Neuron (in vitro differentiated cells): ENCODE measurements around the gene TRIM46.
"Not testable (repeated sequence)": the region's sequence is repeated elsewhere in the genome, so short reads cannot be mapped to it uniquely, and the experiment has no call there.

Source experiments
- H2AFZ ChIP-seq: one replicate; pipeline ENCODE4 v1.6.1; 2013; ENCODE audit warnings: low read depth, mild to moderate bottlenecking, inconsistent platforms, low read length, moderate library complexity
- H3K27me3 ChIP-seq: one replicate; pipeline ENCODE4 v1.6.1; 2013; ENCODE audit warnings: low read length; ENCODE audit not compliant: insufficient read depth
- H3K36me3 ChIP-seq: one replicate; pipeline ENCODE4 v1.6.1; 2013; ENCODE audit warnings: low read length; ENCODE audit not compliant: insufficient read depth
- H3K4me1 ChIP-seq: one replicate; pipeline ENCODE4 v1.6.1; 2013; ENCODE audit warnings: low read length; ENCODE audit not compliant: insufficient read depth
- H3K4me3 ChIP-seq: 2 replicates; pipeline ENCODE4 v1.5.1; 2013; ENCODE audit warnings: mild to moderate bottlenecking, low read length, moderate library complexity
- H3K9me3 ChIP-seq: one replicate; pipeline ENCODE4 v1.6.1; 2013; ENCODE audit warnings: low read length

The TRIM46 gene

DNA sequence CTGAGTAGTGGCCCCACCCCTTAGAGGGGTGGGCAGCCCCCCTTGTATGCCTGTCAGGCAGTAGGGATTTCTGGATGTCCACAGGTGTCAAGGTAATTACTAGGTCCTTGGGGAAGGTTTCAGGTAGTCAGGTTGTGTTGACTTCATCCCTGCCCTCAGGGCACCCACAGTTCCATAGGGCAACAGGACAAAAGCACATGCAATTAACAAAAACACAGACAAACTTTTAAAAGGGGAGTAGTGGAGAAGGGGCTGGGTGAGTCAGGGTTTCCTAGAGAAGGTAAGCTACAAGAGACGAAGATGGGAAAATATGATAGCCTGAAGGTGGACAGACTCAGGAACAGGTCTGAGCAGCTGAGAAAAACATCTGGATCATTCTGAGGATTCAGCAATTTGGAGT, 14.7 kb upstream of the TRIM46 start:
- Histone ChIP-seq H3K4me3 (no peak overlapping the region), H3K36me3 (no peaks in the 10 kb centered on the region), H3K4me1 (no peaks in the 10 kb centered on the region), H3K9me3 (no peaks in the 10 kb centered on the region), H2AFZ (no peak overlapping the region), H3K27me3 (peaks cover 9% of the 10 kb centered on the region)

DNA sequence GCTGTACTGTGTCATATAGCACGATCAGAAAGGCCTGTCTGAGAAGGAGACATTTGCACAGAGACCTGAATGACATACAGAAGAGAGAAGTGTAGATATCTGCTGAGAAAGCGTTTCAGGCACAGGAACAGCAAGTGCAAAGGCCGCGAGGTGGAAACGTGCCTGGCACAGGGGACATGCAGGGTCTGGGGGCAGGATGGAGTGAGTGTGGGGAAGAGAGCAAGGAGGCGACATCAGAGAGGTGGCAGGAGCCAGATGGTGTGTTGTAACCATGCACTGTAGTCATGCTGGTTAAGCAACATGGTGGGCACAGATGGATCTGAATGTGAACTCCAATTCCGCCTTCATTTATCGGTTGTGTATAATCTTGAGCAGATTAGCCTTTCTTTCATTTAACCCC, 13.5 kb upstream of the TRIM46 start:
- H3K36me3 ChIP-seq, result no peaks in the 10 kb centered on the region
- H2AFZ ChIP-seq, result no peak overlapping the region
- H3K4me3 ChIP-seq, result no peak overlapping the region
- no peaks in the 10 kb centered on the region for H3K4me1 ChIP-seq
- H3K27me3 ChIP-seq, result peaks cover 9% of the 10 kb centered on the region
- H3K9me3 ChIP-seq, result no peaks in the 10 kb centered on the region

DNA sequence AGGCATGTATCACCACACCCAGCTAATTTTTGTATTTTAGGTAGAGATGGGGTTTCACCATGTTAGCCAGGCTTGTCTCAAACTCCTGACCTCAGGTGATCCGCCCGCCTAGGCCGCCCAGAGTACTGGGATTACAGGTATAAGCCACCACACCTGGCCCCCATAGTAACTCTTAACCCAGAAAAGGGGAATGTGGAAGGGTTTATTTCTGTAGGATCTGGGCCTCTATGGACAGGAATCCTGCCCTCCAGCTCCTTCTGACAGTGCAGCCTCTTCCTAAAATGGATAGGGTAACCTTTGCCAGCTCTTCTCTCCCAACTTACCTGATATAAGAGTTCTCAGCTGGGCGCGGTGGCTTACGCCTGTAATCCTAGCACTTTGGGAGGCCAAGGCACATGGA, 11.0 kb upstream of the TRIM46 start:
- H3K4me3 ChIP-seq, H3K4me1 ChIP-seq, H2AFZ ChIP-seq, H3K27me3 ChIP-seq, H3K36me3 ChIP-seq, H3K9me3 ChIP-seq: not testable (repeated sequence)

DNA sequence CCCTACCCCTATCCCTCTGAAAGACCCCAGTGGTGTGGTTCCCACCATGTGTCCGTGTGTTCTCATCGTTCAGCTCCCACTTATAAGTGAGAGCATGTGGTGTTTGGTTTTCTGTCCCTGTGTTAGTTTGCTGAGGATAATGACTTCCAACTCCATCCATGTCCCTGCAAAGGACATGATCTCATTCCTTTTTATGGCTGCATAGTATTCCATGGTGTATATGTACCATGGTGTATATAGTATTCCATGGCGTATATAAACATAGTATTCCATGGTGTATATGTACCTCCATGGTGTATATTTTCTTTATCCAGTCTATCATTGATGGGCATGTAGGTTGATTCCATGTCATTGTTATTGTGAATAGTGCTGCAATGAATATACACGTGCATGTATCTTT, 9.9 kb upstream of the TRIM46 start:
- H3K4me3 ChIP-seq, H3K9me3 ChIP-seq, H3K27me3 ChIP-seq, H2AFZ ChIP-seq, H3K36me3 ChIP-seq, H3K4me1 ChIP-seq: not testable (repeated sequence)

DNA sequence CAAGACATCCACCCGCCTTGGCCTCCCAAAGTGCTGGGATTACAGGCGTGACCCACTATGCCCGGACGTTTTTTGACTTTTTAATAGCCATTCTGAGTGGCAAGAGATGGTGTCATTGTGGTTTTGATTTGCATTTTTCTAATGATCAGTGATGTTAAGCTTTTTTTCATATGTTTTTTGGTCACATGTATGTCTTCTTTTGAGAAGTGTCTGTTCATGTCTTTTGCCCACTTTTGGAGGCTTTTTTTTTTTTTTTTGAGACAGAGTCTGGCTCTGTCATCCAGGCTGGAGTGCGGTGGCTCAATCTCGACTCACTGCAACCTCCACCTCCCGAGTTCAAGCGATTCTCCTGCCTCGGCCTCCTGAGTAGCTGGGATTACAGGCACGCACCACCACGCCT, 9.0 kb upstream of the TRIM46 start:
- H3K36me3 ChIP-seq, H3K4me1 ChIP-seq, H3K4me3 ChIP-seq, H2AFZ ChIP-seq, H3K9me3 ChIP-seq, H3K27me3 ChIP-seq: not testable (repeated sequence)

DNA sequence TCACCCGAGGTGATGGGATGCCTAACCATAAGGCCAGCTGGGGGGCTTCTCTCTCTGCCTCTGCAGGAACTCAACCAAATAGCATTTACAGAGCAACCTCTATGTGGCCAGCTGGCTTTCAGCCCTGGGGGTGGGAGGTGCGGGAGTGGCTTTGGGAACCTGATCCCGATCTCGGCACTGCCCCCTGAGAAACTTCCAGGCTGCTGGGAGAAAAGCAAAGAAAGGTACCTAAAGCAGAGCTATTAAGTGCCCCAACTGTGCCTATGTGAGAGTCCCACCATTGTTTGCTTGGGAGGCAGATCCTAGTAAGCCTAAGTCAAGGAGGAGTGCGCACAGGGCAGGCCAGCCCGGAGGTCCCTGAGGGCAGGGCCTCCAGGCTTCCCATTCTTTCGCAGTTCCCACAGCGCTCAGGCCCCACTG, 7.6 kb upstream of the TRIM46 start:
- no peak overlapping the region for H3K4me3 ChIP-seq
- H3K27me3 ChIP-seq, result no peaks in the 10 kb centered on the region
- no peaks in the 10 kb centered on the region for H3K9me3 ChIP-seq
- peaks cover 10% of the 10 kb centered on the region for H3K4me1 ChIP-seq
- peaks cover 16% of the 10 kb centered on the region for H3K36me3 ChIP-seq
- no peak overlapping the region for H2AFZ ChIP-seq

DNA sequence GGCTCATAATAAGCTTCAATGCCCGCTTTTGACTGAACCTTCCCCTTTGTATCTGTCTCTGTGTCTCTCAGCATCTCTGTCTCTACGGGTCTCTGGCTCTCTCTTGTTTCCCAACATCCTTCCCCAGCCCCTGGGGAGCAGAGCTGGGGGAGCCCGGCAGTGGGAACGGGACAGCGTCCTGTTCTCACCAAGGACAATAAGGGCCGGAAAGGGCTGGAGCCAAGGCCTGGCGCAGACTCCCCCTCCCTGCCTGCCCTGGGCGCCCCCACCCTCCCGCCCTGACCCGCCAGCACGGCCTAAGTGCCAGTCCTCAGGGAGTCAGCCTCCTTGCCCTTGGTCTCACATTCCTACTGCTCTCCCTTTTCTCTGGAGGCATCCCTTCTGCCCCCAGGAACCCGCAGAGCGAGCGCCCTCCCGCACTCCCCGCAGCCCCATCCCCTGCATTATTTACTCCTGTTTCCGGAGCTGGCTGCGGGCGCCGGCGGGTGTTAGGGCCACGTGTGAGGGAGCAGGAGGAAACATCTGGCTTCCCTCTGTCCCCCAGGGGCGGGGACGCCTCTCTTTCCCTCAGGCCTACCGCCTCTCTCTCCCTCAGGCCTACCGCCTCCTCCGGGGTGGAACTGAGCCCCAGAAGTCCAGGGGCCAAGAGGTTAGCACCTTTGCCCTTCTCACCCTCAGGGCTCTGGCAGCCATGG, 7.0 kb upstream of the TRIM46 start:
- Histone ChIP-seq H2AFZ (no peak overlapping the region), H3K4me3 (no peak overlapping the region), H3K36me3 (peaks cover 16% of the 10 kb centered on the region), H3K4me1 (peaks cover 10% of the 10 kb centered on the region), H3K27me3 (no peaks in the 10 kb centered on the region), H3K9me3 (no peaks in the 10 kb centered on the region)

DNA sequence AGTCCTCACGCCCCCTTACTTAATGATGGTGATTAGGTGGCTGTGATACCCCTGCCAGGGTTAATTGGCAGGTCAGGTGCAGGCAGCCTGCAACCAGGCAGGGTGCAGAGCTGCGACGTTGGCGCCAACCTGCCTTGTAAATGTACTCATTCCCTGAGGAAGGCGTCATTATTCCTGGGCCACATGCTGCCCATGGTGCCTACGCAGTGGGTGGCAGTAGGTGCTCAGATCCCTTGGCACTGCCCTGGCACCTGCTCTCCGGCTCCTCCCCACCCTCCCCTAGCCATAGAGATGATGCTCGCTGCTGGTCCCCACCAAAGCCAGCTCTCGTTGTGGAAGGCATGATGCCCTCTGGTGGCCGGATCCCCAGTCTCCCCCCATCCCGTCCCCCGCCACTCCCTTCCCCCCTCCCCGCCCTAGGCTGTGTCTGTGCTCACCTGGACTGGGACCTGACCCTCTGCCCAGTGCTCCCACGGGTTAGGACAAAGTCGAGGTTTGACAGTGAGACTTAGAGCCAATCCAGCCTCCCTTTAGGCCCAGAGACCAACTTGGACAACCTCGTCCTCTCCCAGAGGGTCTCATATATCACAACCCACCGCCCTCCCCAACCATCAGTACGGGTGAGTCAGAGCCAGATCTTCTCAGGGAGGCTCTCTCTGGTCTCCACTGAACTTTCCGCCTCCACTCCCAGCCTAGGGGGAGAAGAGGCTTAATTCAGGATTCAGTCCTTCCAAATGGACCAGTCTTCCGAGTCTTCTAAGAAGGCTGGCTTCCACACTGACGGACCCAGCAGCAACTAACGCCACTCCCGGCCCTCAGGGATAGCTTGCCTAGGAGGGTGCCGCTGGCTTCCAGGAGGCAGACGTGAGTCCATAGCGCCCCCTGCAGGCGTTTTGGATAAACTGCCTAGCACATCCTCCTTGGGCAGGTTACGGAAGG, 6.2 kb upstream of the TRIM46 start:
- Histone ChIP-seq H3K4me1 (peaks cover 16% of the 10 kb centered on the region), H3K9me3 (no peaks in the 10 kb centered on the region), H3K27me3 (no peaks in the 10 kb centered on the region), H3K36me3 (peaks cover 16% of the 10 kb centered on the region), H3K4me3 (no peak overlapping the region), H2AFZ (no peak overlapping the region)

DNA sequence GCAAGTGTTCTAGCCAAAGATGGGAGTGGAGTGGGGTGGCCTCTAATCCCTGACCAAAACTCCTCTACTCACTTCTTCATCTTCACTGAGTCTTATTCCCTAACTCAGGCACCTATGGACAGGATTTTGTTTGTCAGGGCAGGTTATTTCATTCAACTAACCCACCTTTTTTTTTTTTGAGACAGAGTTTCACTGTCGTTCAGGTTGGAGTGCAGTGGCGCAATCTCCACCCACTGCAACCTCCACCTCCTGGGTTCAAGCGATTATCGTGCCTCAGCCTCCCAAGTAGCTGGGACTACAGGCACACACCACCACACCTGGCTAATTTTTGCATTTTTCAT, 5.6 kb upstream of the TRIM46 start:
- Histone ChIP-seq H3K36me3 (peaks cover 16% of the 10 kb centered on the region), H3K4me1 (peaks cover 18% of the 10 kb centered on the region)
- H3K27me3 ChIP-seq, H3K9me3 ChIP-seq, H3K4me3 ChIP-seq, H2AFZ ChIP-seq: not testable (repeated sequence)

DNA sequence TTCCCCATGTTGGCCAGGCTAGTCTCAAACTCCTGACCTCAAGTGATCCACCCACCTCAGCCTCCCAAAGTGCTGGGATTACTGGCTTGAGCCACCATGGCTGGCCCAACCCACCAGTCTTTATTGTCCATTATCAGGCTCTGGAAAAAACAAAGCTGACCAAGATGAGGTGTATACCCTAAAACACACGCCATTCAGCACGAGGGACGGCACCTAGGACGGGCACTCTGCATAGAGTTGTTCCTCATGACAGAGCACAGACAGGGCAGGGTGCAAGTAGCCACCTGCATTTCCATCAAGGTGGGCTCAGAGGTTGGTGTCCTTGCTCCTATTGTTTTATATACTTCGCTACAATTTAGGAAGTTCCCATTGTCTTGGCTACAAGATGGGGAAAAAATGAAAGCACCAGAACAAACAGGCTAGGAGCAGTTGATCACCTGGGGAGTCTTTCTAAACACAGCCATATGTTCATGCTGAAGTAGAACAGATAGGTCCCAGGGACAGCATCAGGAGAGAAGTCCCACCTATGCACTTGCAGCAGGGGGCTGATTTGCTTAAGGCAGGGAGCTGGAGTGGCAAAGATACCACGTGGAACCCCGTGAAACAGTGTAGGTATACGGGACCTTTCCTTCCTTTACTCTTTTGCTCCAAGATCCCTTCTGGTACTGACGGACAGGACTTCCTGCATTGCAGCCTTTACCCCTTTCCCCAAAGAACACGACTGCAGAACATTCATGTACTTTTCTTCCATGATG, 5.0 kb upstream of the TRIM46 start:
- Histone ChIP-seq H3K36me3 (peaks cover 16% of the 10 kb centered on the region), H3K4me1 (peaks cover 21% of the 10 kb centered on the region), H3K9me3 (no peaks in the 10 kb centered on the region)

DNA sequence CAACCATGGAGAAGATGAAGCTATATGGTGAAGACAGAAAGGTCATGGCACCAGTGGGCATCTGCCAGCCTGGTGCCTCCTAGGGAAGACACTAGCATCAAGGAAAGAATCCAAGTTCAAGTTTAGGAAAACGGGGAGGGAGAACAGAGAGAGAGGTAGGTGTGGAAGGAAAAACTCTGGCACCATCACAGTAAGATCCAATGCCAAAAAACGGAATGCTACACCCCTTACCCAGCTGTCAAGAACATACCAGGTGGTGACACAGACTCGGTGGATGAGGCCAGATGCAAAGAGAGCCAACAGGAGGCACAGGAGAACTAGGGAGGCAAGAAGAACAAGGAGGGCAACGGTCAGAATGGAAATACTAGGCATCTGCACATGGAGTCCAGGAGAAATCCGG, 4.1 kb upstream of the TRIM46 start:
- Histone ChIP-seq H3K9me3 (no peaks in the 10 kb centered on the region), H3K4me1 (peaks cover 27% of the 10 kb centered on the region), H3K27me3 (no peaks in the 10 kb centered on the region), H3K4me3 (no peak overlapping the region), H2AFZ (no peak overlapping the region), H3K36me3 (peaks cover 16% of the 10 kb centered on the region)

More for the DNA sequence above, 5.0 kb upstream of the TRIM46 start:
- Histone ChIP-seq H2AFZ (no peak overlapping the region), H3K27me3 (no peaks in the 10 kb centered on the region), H3K4me3 (no peak overlapping the region)

DNA sequence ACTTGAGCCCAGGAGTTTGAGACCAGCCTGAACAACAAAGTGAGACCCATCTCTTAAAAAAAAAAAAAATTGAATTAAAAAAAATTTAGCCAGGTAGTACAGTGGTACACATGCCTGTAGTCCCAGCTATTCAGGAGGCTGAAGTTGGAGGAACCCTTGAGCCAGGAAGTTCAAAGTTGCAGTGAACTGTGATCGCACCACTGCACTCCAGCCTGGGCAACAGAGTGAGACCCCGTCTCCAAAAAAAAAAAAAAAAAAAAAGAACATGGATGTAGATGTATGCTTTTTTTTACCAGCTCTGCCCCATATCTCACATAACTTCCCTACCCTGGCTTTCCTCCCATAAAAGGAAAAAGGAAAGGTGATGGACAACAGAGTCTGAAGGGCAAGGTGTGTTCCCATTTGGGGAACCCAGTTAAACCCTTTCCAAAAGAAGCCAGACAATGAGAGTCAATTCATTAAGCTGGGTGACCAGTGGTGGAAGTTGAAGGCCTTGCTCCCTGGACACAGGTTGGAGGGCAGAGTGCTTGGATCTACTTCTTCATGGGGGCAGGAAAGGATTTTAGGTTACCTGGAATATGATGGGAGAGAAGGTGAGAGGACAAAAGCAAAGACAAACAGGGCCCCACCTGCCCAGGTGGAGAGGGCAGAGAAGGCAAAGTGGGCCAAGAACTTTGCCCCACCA, 3.4 kb upstream of the TRIM46 start:
- Histone ChIP-seq H3K27me3 (no peaks in the 10 kb centered on the region), H3K9me3 (no peaks in the 10 kb centered on the region), H3K36me3 (peaks cover 16% of the 10 kb centered on the region), H3K4me3 (no peak overlapping the region), H3K4me1 (peaks cover 32% of the 10 kb centered on the region), H2AFZ (no peak overlapping the region)

DNA sequence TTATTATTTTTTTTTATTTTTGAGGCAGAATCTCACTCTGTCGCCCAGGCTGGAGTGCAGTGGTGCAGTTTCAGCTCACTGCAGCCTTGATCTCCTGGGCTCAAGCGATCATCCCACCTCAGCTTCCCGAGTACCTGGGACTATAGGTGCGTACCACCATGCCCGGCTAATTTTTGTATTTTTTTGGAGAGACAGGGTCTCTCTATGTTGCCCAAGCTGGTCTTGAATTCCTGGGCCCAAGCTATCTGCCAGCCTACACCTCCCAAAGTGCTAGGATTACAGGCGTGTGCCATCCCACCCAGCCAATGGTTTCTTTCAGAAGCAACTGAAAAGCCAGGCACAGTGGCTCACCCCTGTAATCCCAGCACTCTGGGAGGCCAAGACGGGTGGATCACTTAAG, 2.8 kb upstream of the TRIM46 start:
- Histone ChIP-seq H3K4me1 (peaks cover 33% of the 10 kb centered on the region), H3K27me3 (no peaks in the 10 kb centered on the region), H3K36me3 (peaks cover 16% of the 10 kb centered on the region), H3K4me3 (no peak overlapping the region), H2AFZ (no peak overlapping the region), H3K9me3 (no peaks in the 10 kb centered on the region)
